ENCODE measurements around the gene TRAPPC3L. TPM values are rescaled to one million over a fixed set of nuclear protein-coding genes. Genes with fewer than 3 reads are reported as not detected.

The TRAPPC3L gene
- total and polyA plus RNA-seq, 2 of the 13 experiments (the other 11 are each of a cell fraction or from before 2014, with no cell fraction given), result not detected

- peak overlapping the region; percentile 28 for H2AFZ ChIP-seq (ENCODE audit: low read length)
- no peaks in the 10 kb centered on the region for H3K36me3 ChIP-seq (replicated peaks in 1 of 2; ENCODE audit: control insufficient read depth in 1 of 2, insufficient read depth in 2 of 2, low read length in 2 of 2)
- no TSS peak for BruUV-seq (replicated peaks)
- WGBS (ENCODE audit: low lambda C conversion rate), result 1% methylated on average over 4 of the region's 4 CpGs
- ChIA-PET CTCF (ENCODE audit: low intra/inter-chr PET ratio, low total read pairs) (interaction anchor here (1.0 to 3.9 kb wide), 3 partner anchors 25 to 109 kb away, joined by 3 to 43 read pairs (median 25); no protein-coding TSS in a partner anchor), POLR2A (no interaction called here)
- H3K4me1 ChIP-seq (ENCODE audit: insufficient read depth, low read length), result peaks cover 13% of the 10 kb centered on the region
- H3K4me2 ChIP-seq (ENCODE audit: low read depth, low read length), result peak overlapping the region; percentile 57
- no peak overlapping the region for H3K27ac ChIP-seq (ENCODE audit: extremely low read length, insufficient read depth, low read length)
- peaks cover 0 to 37% of the 10 kb centered on the region in 2 experiments; a peak in 2 of 5 replicates for H3K27me3 ChIP-seq (ENCODE audit: control insufficient read depth in 1 of 2, insufficient read depth in 2 of 2, low read length in 2 of 2)
- DNase-seq (ENCODE audit: low spot score) (peak; percentile 73), FAIRE-seq (peak; percentile 74), ATAC-seq (peak; percentile 79)
- H3K79me2 ChIP-seq (ENCODE audit: insufficient read depth, low read length), result no peaks in the 10 kb centered on the region
- H3K9ac ChIP-seq (ENCODE audit: insufficient read depth, low read depth, low read length), result no peak overlapping the region
- no peak overlapping the region for H3K4me3 ChIP-seq (replicated peaks in 1 of 3; ENCODE audit: insufficient read depth in 1 of 3, low read depth in 2 of 3, low read length in 3 of 3)
- intact Hi-C loops (cut with micrococcal nuclease; ENCODE audit: unreplicated experiment), result loop anchor here (1.0 to 10.0 kb wide), 3 partner anchors 25 to 309 kb away; no protein-coding TSS in a partner anchor
- in situ Hi-C loops (cut with HindIII; ENCODE audit: extremely low pct_ligation_motif_present, low pct_unique_long_range_greater_than_20kb), result loop anchor here (10.0 kb wide), 1 partner anchor 251 kb away; no protein-coding TSS in a partner anchor
- H3K9me3 ChIP-seq (ENCODE audit: low read length), result no peaks in the 10 kb centered on the region
- no peaks in the 10 kb centered on the region for H4K20me1 ChIP-seq (ENCODE audit: insufficient read depth, low read length)
- TF ChIP-seq FOXA3 (CRISPR knock-in tag; IDR thresholded peaks at IDR 0.05), result 0 out of 2 replicates have a peak, but pooled peaks have one; percentile 2
- 0 out of 2 replicates have a peak, but pooled peaks have one; percentile 60 for TF ChIP-seq MIXL1 (CRISPR knock-in tag; IDR thresholded peaks at IDR 0.05)
- TF ChIP-seq SP5 (CRISPR knock-in tag; IDR thresholded peaks at IDR 0.05; ENCODE audit: borderline replicate concordance, low read depth), result no peak
- TF ChIP-seq ZNF691 (CRISPR knock-in tag; IDR thresholded peaks at IDR 0.05; ENCODE audit: borderline replicate concordance, low read depth), result 0 out of 2 replicates have a peak, but pooled peaks have one; percentile 49
- TF ChIP-seq ZNF672 (CRISPR knock-in tag; IDR thresholded peaks at IDR 0.05), result no peak
- TF ChIP-seq HOXA5 (CRISPR knock-in tag; IDR thresholded peaks at IDR 0.05), result 0 out of 2 replicates have a peak, but pooled peaks have one; percentile 20
- TF ChIP-seq THAP11 (CRISPR knock-in tag; IDR thresholded peaks at IDR 0.05), result 0 out of 2 replicates have a peak, but pooled peaks have one; percentile 16
- TF ChIP-seq ZNF329 (CRISPR knock-in tag; IDR thresholded peaks at IDR 0.05; ENCODE audit: low read depth), result no peak
- TF ChIP-seq STAG1 (CRISPR knock-in tag; IDR thresholded peaks at IDR 0.05), result peak; percentile 66
- no peak for TF ChIP-seq SNAPC4 (CRISPR knock-in tag; IDR thresholded peaks at IDR 0.05)
- no peak for TF ChIP-seq ZNF800 (CRISPR knock-in tag; IDR thresholded peaks at IDR 0.05)
- TF ChIP-seq REL (CRISPR knock-in tag; conservative IDR thresholded peaks at IDR 0.05), result no peak
- TF ChIP-seq ZBTB26 (CRISPR knock-in tag; IDR thresholded peaks at IDR 0.05; ENCODE audit: borderline replicate concordance), result no peak
- TF ChIP-seq SAP130 (CRISPR knock-in tag; IDR thresholded peaks at IDR 0.05; ENCODE audit: low read depth), result peak; percentile 27; the same call in 1 of the 2 replicates
Observed at GRCh38 chr6:116536216-116536621, 9.3 kb downstream of the TRAPPC3L start.

Measured in HepG2 (cell line).